ENCODE data around the gene FAM13A. TPM values are rescaled to one million over a fixed set of nuclear protein-coding genes. Genes with fewer than 3 reads are reported as not detected.

Gene FAM13A
- total RNA-seq, 1 donor from 2014 or later, result 29.5 TPM

GRCh38 chr4:88991746-88992145 lies 65.2 kb downstream of the FAM13A start:
- Mint-ChIP-seq H3K36me3 (ENCODE audit: insufficient read depth) (peaks cover 12% of the 10 kb centered on the region), H3K4me1 (ENCODE audit: low read depth) (no peaks in the 10 kb centered on the region), H3K27me3 (no peaks in the 10 kb centered on the region), H3K27ac (no peak overlapping the region), H3K4me3 (ENCODE audit: low read depth) (no peak overlapping the region), H3K9me3 (ENCODE audit: low read depth) (no peaks in the 10 kb centered on the region)
- no peak for DNase-seq (ENCODE audit: low spot score, unreplicated experiment)
- TF ChIP-seq, protein P1, sequence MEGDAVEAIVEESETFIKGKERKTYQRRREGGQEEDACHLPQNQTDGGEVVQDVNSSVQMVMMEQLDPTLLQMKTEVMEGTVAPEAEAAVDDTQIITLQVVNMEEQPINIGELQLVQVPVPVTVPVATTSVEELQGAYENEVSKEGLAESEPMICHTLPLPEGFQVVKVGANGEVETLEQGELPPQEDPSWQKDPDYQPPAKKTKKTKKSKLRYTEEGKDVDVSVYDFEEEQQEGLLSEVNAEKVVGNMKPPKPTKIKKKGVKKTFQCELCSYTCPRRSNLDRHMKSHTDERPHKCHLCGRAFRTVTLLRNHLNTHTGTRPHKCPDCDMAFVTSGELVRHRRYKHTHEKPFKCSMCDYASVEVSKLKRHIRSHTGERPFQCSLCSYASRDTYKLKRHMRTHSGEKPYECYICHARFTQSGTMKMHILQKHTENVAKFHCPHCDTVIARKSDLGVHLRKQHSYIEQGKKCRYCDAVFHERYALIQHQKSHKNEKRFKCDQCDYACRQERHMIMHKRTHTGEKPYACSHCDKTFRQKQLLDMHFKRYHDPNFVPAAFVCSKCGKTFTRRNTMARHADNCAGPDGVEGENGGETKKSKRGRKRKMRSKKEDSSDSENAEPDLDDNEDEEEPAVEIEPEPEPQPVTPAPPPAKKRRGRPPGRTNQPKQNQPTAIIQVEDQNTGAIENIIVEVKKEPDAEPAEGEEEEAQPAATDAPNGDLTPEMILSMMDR (IDR thresholded peaks at IDR 0.05; ENCODE audit: unreplicated experiment), result no peak

GRCh38 chr4:88989990-88990389 lies 67.0 kb downstream of the FAM13A start:
- Mint-ChIP-seq H3K36me3 (ENCODE audit: insufficient read depth) (peaks cover 6% of the 10 kb centered on the region), H3K4me3 (ENCODE audit: low read depth) (no peak overlapping the region), H3K27me3 (no peaks in the 10 kb centered on the region), H3K4me1 (ENCODE audit: low read depth) (no peaks in the 10 kb centered on the region), H3K27ac (peak overlapping the region; percentile 5), H3K9me3 (ENCODE audit: low read depth) (no peaks in the 10 kb centered on the region)
- no peak for DNase-seq (ENCODE audit: low spot score, unreplicated experiment)
- TF ChIP-seq, protein P1 (IDR thresholded peaks at IDR 0.05; ENCODE audit: unreplicated experiment), result no peak

DNA sequence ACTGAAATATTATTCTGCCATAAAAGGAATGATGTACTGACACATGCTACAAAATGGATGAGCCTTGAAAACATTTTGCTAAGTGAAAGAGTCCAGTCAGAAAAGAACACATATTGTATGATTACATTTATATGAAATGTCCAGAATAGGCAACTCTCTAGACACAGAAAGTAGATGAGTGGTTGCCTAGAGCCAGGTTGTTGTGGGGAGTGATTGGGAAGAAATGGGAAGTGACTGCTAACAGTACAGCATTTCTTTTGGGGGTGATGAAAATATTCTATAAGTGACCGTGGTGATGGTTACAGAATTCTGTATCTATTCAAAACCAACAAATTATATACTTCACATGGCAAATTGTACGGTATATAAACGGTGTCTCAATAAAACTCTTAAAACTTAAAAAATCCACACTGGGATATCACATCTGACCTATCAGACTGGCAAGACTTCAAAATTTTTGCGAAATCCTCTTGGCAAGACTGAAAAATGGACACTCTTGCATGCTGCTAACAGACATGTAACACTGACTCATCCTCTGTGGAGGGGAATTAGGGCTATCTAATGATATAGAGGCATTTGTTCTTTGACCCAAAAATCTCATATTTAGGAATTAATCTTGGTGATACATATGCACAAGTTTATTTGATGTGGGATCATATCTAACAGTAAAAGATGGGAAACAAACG lies 71.8 kb downstream of the FAM13A start:
- TF ChIP-seq, protein P1 (IDR thresholded peaks at IDR 0.05; ENCODE audit: unreplicated experiment), result no peak
- no peak for DNase-seq (ENCODE audit: low spot score, unreplicated experiment)
- H3K36me3 Mint-ChIP-seq (ENCODE audit: insufficient read depth), result peaks cover 3% of the 10 kb centered on the region
- H3K27me3 Mint-ChIP-seq, result no peaks in the 10 kb centered on the region
- H3K27ac Mint-ChIP-seq, result no peak overlapping the region
- H3K4me3 Mint-ChIP-seq (ENCODE audit: low read depth), result no peak overlapping the region
- no peaks in the 10 kb centered on the region for H3K4me1 Mint-ChIP-seq (ENCODE audit: low read depth)
- H3K9me3 Mint-ChIP-seq (ENCODE audit: low read depth), result no peaks in the 10 kb centered on the region

GRCh38 chr4:88982757-88983156 lies 74.2 kb downstream of the FAM13A start:
- H3K27me3 Mint-ChIP-seq, result no peaks in the 10 kb centered on the region
- no peak overlapping the region for H3K4me3 Mint-ChIP-seq (ENCODE audit: low read depth)
- TF ChIP-seq, protein P1 (IDR thresholded peaks at IDR 0.05; ENCODE audit: unreplicated experiment), result no peak
- H3K4me1 Mint-ChIP-seq (ENCODE audit: low read depth), result no peaks in the 10 kb centered on the region
- DNase-seq (ENCODE audit: low spot score, unreplicated experiment), result no peak
- no peaks in the 10 kb centered on the region for H3K9me3 Mint-ChIP-seq (ENCODE audit: low read depth)
- no peak overlapping the region for H3K27ac Mint-ChIP-seq
- no peaks in the 10 kb centered on the region for H3K36me3 Mint-ChIP-seq (ENCODE audit: insufficient read depth)

- Mint-ChIP-seq H3K4me3 (ENCODE audit: low read depth) (no peak overlapping the region), H3K4me1 (ENCODE audit: low read depth) (no peaks in the 10 kb centered on the region)
These were observed 75.0 kb downstream of the FAM13A start for GRCh38 chr4:88981993-88982392.

More at GRCh38 chr4:88981993-88982392, 75.0 kb downstream of the FAM13A start:
- no peak for DNase-seq (ENCODE audit: low spot score, unreplicated experiment)
- no peaks in the 10 kb centered on the region for H3K9me3 Mint-ChIP-seq (ENCODE audit: low read depth)
- no peak overlapping the region for H3K27ac Mint-ChIP-seq
- no peaks in the 10 kb centered on the region for H3K27me3 Mint-ChIP-seq
- no peaks in the 10 kb centered on the region for H3K36me3 Mint-ChIP-seq (ENCODE audit: insufficient read depth)
- TF ChIP-seq, protein P1 (IDR thresholded peaks at IDR 0.05; ENCODE audit: unreplicated experiment), result no peak
